Astrocyte (in vitro differentiated cells and primary cell): Measurements from ENCODE around the gene APOC3.

Source experiments
- EZH2 ChIP-seq: IDR thresholded peaks from 2 replicates; pipeline ENCODE4 v1.6.1; 2012; ENCODE audit warnings: mild to moderate bottlenecking, low read length, inconsistent platforms; ENCODE audit not compliant: insufficient read depth
- TF ChIP-seq, protein P1 (sequence below): IDR thresholded peaks from 2 replicates; pipeline ENCODE4 v1.5.1; 2011; ENCODE audit warnings: low read depth, mild to moderate bottlenecking, inconsistent platforms, low read length, moderate library complexity; ENCODE audit not compliant: insufficient read depth

DNA sequence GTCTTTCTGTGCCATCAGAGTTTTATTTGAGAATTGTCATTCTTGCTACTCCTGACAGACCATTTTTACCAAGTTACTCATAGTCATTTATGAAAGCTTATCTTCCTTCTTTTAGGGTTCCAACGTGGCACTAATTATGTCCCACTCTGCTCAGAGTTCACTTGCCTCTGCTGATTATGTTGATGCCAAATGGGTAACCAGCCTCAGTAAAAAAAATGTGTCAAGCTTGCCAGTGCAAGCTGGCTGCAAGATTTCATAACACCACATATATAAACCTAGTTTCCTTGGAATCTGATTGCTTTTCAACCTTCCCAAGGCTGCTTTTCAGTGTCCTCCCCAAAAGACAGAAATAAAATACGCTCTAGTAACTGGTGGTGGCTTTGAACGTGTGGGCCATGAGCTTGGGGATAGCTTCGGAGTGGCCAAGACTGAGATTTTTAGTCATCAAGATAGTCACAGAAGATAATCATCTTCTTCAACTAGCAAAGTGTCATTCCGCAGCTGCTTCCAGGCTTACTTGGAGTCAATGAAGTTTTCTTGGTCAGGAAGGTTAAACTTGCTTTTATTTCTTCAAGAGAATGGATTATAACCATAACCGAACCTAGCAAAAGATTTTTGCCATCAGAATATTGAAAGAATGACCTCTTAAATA lies 37.2 kb downstream of the APOC3 start:
- TF ChIP-seq, protein P1, sequence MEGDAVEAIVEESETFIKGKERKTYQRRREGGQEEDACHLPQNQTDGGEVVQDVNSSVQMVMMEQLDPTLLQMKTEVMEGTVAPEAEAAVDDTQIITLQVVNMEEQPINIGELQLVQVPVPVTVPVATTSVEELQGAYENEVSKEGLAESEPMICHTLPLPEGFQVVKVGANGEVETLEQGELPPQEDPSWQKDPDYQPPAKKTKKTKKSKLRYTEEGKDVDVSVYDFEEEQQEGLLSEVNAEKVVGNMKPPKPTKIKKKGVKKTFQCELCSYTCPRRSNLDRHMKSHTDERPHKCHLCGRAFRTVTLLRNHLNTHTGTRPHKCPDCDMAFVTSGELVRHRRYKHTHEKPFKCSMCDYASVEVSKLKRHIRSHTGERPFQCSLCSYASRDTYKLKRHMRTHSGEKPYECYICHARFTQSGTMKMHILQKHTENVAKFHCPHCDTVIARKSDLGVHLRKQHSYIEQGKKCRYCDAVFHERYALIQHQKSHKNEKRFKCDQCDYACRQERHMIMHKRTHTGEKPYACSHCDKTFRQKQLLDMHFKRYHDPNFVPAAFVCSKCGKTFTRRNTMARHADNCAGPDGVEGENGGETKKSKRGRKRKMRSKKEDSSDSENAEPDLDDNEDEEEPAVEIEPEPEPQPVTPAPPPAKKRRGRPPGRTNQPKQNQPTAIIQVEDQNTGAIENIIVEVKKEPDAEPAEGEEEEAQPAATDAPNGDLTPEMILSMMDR: no peak
- TF ChIP-seq EZH2: no peak
